GM18870 (cell line): Measurements from ENCODE around the gene AKAP17A.

Experiments
- ATAC-seq: cut with Tn5 transposase; IDR thresholded peaks from one replicate; pipeline ENCODE4 v1.9.1; 2021; ENCODE audit warnings: moderate library complexity; ENCODE audit not compliant: unreplicated experiment

AKAP17A gene

GRCh38 chrX:1582686-1583437, 8.5 kb upstream of the AKAP17A start:
- ATAC-seq: peak; percentile 88

DNA sequence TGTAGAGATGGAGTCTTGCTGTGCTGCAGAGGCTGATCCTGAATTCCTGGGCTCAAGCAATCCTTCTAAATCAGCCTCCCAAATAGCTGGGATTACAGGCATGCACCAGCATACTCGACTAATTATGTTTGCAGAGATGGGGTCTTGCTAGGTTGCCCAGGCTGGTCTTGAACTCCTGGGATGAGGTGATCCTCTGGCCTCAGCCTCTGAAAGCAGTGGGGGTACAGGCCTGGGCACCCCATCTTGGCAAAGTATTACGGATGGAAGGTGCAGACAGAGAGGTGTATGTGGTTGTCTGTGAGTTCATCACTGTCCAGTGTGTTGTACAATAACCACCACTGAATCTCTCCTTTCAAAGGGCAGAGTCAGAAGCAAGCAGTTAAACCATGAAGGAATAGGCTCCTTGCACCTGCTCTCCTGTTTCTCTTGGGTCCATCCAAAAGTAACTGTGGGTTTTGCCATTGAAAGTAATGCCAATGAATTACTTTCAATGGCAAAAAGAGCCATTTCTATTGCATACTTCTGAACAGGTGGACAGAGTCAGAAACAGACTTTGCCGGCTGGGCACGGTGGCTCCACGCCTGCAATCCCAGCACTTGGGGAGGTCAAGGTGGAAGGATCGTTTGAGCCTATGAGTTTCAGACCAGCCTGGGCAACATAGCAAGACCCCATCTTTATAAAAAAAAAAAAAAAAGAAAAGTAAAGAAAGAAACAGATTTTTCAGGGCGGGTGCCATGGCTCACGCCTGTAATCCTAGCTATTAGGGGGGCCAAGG, 7.0 kb upstream of the AKAP17A start:
- ATAC-seq: no peak

- ATAC-seq: no peak
Measured at GRCh38 chrX:1587161-1587560, 4.2 kb upstream of the AKAP17A start.

DNA sequence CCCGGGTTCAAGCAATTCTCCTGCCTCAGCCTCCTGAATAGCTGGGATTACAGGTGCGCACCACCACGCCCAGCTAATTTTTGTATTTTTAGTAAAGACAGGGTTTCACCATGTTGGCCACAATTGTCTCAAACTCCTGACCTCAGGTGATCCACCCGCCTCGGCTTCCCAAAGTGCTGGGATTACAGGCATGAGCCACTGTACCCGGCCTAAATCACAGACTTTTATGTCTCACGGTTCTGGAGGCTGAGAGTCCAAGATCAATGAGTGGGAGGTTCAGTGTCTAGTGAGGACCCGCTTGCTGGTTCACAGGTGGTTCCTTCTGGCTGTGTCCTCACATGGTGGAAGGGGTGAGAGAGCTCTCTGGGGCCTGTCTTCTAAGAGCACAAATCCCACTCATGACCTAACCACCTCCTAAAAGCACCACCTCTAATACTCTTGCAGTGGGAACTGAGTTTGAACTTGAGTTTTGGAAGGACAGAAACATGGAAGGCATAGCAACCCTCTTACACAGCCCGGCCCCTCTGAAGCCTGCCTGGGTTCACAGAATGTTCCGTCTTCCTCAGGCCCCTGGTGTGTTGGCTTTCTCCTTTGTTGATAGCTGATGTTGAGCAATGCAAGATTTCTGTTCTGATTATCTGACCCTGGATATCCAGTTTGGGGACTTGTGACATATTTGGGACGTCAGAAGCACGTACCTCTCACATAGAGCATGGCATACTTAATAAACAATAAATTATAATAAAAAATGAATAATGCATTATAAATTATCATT, 1.9 kb upstream of the AKAP17A start:
- no peak for ATAC-seq

DNA sequence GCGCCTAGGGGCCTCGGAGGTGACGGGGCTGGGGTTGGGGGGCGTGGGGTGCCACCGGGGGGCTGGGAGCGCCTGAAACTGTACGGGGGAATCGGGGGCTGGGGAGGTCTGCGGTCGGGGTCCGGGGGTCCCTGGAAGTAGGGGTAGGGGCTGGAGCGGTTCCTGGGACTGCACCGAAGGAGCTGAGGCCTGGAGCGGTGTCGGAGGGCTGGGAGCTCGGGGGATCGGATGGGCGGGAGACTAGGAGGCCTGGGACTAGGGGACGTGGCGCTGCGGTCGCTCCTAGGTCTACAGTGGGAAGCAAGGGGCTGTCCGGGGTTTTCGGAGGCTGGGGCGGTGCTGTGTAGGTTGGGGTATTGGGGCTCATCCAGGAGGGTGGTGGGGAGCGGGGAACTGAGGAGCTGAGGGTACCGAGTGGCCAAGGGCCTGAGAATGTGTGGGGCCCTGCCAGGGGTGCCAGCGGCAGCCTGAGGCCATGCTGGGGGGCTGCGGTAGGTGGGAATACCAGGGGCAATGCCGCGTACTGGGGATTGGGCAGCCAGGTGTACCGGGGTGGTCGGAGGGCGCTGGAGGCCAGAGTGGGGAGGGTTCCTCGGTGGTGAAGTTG, 562 bp downstream of the AKAP17A start:
- ATAC-seq: no peak

DNA sequence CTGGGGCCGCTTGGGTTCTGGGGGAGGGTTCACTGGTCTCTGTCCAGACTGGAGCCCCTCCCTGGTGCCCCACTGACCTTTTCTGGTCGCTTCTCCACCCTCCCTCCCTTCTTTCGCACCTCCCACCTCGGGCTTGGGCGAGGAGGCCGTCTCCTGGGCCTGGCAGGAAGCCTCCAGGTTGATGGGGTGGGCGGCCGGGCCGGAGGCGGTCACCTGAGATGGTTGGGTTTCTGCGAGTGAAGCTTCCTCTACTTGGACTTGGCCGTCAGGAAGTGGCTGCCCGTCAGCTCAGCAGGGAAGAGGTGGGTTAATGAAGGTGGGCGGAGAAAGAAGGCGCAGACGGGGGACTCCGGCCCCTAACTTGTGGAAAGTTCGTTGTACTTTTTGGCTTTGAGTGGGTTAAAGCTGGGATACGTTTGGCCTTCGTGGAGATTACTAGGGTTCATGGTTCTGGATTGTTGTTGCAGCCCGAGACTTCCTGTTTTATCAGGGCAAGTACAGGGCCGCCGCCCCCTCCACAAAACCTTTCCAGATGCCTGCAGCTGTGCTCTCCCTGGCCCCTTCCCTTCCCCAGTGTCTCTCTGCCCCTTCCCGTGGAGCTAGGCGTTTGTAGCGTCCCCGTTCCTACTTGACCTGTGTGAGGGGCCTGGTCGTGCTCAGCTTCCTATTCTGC, 1.2 kb downstream of the AKAP17A start:
- no peak for ATAC-seq

DNA sequence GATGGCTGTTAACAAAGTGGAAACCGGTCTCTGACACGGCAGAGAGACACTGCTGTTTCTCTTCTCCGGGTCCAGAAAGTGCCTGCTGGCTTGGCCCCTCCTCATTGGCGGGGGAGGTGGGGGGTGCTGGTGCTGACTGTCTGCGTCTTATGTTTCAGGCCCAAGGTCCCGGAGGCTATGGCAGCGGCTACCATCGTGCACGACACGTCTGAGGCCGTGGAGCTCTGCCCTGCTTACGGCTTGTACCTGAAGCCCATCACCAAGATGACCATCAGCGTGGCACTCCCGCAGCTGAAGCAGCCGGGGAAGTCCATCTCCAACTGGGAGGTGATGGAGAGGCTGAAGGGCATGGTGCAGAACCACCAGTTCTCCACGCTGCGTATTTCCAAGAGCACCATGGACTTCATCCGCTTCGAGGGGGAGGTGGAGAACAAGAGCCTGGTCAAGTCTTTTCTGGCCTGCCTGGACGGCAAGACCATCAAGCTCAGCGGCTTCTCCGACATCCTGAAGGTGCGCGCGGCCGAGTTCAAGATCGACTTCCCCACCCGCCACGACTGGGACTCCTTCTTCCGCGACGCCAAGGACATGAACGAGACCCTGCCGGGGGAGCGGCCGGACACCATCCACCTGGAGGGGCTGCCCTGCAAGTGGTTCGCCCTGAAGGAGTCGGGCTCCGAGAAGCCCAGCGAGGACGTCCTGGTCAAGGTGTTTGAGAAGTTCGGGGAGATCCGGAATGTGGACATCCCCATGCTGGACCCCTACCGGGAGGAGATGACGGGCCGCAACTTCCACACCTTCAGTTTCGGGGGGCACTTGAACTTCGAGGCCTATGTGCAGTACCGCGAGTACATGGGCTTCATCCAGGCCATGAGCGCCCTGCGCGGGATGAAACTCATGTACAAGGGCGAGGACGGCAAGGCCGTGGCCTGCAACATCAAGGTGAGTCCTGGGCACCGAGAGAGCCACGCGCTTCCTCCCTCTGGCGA, 2.2 kb downstream of the AKAP17A start:
- ATAC-seq: no peak

DNA sequence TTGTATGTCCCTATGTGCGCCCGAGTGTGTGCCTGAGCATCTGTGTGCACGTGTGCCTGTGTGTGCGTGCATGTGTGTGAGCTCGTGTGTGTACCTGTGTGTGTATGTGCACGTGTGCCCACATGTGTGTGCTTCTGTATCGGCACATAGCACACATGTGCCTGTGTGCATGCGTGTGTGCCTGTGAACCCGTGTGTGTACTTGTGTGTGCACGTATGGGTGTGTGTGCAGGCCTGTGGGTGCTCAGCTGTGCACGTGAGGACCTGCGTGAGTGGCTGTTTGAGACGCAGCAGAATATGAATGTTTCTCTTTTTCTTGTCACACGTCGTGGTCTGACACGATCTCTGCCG, 4.3 kb downstream of the AKAP17A start:
- ATAC-seq: no peak

DNA sequence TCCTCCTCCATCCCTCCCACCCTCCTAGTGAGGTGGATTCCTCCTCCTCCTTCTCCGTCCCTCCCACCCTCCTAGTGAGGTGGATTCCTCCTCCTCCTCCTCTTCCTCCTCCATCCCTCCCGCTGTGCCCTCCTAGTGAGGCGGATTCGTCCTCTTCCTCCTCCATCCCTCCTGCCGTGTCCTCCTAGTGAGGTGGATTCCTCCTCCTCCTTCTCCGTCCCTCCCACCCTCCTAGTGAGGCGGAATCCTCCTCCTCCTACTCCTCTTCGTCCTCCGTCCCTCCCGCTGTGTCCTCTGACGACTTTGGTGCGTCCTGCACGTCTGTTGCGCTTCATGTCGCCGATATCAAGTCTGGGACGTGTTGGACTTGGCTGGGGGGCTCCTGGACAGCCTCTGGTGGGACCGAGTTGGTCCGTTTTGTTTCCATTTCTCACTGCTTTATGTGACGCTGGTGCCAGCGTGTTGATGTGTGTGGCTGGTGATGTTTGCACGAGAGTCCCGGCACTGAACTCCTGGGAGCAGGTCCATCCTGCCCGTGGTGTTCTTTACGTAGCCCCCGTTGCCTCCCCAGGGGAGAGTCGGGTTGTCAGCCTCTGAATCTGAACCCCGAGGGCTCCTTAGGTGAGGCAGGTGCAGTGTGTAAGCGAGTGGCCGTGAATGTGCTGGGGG, 5.4 kb downstream of the AKAP17A start:
- no peak for ATAC-seq

- no peak for ATAC-seq
Measured at GRCh38 chrX:1597345-1598020, 6.1 kb downstream of the AKAP17A start.

DNA sequence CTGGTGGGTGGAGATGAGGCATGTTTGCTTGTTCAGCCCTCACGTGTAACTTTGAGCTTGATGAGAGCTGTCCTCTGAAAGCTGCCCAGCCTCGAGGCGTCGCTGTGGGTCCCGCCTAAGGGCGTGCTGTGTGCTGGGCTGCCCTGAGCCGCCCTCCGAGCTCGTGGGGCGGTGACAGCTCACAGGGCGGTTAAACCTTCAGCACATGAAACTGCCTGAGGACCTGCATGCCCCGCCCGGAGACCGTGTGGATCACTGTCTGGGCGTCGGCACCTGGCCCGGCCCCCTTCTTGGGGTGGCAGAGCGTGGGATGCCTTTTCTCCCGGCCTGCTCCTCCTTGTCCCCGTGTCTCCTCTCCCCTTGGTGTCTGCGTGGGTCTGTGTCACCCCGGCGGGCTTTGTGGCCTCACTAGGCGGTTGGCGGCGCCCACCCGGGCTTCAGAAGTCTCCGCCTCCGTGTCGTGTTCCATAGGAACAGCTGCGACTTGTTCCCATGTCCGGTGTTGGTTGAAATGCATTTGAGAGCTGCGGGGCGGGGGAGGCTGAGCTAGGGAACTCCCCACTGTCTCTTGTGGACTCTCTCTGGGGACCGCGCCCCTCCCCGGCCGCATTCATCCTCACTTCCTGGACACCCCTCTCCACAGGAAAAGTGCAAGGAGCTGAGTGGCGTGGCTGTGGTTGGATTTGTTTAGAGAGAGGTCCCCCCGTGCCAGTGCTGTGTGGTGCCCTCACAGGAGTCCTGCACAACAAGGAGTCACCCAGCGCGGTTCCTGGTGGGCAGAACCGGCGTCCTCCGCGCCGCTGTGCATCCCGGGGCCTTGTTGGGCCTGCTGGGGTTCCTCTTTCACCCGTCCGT, 6.8 kb downstream of the AKAP17A start:
- no peak for ATAC-seq

DNA sequence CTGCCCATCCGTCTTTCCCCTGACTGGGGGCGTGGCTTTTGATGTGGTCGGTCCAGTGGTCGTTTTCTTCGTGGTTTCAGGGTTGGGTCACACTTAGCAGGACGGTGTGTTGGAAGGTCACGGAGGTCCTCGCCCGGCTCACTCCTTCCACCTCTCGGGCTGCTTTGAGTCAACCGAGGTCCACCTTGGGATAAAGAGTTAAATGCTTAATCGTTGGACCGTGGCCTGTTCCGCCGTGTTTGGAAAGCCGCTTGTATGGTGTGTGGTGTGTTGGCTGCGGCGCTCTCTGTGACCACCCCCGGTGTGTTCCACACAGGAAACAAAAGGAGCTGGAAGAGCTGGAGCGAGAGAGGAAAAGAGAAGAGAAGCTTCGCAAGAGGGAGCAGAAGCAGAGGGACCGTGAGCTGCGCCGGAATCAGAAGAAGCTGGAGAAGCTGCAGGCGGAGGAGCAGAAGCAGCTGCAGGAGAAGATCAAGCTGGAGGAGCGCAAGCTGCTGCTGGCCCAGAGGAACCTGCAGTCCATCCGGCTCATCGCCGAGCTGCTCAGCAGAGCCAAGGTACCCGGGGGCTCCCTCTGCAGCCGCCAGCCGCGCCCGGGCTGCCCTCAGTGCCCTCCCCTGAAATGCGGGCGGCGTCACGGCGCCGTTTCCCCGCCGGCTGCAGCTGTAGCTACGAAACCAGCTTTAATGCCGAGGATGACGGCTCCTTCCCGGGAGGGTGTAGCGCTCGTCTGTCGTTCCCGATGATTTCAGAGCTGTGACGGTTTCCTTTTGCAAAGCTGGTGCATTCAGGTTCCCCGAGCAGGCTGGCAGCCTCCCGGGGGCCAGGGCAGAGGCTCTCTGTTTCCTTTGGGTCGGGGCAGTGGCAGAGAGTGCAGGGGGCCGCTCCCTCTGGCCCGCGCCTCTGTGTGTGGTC, 7.7 kb downstream of the AKAP17A start:
- no peak for ATAC-seq

DNA sequence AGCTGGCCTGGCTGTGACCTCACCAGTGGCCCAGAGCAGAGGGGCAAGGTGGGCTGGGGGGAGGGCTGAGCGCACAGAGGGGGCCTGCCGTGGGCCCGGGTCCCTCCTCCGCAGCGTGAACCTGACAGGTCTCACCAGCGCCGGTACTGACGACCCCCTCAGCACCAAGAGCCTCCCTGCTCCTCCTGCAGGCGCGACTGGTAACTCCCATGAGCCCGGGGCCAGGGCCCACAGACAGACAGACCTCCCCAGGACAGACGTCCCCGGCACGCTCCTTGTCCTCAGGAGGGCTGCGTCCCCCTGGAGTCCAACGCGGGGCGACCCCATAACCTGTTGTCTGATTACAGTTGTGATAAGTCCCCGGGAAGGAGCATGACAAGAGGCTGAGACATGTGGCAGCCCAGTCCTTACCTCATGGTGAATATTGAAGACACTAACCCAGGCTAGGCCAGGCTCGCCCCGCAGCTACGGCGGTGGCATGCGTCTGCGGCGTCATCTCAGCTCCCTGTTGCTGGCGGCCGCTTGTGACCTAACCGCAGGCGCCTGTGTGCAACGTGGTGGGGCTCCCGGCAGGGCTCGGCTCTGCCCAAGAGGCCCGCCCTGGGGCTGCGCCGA, 8.5 kb downstream of the AKAP17A start:
- no peak for ATAC-seq

GRCh38 chrX:1600406-1601050, 9.1 kb downstream of the AKAP17A start:
- ATAC-seq: no peak

- ATAC-seq: no peak
Measured at GRCh38 chrX:1601051-1601767, 9.8 kb downstream of the AKAP17A start.
